ENCODE data around the gene SGTB. TPM values are rescaled to one million over a fixed set of nuclear protein-coding genes. Genes with fewer than 3 reads are reported as not detected.
A peak's percentile ranks its signal among the peaks of the same experiment; 100 is the strongest.

SGTB gene
- total RNA-seq, 6 experiments from 2014 or later = 1.9 to 5.0 (median 3.9) TPM

GRCh38 chr5:65663804-65664521 is 57.9 kb downstream of the SGTB start:
- Histone ChIP-seq H3K27ac (no peak overlapping the region), H3K27me3 (no peaks in the 10 kb centered on the region), H3K9me3 (no peaks in the 10 kb centered on the region), H3K4me1 (no peaks in the 10 kb centered on the region), H3K36me3 (peaks cover 0 to 10% (median 0%) of the 10 kb centered on the region in 4 donors), H3K4me3 (no peak overlapping the region)
- DNase-seq (no peak), ATAC-seq (no peak)
- intact Hi-C loops (cut with DNase I) = no loop called here
- WGBS (ENCODE audit: insufficient coverage, low coverage, low lambda C conversion rate, missing lambda C conversion rate) = 100% methylated on average over 1 of the region's 1 CpG
- TF ChIP-seq POLR2A (IDR thresholded peaks at IDR 0.05) = no peak
- TF ChIP-seq CTCF (IDR thresholded peaks at IDR 0.05) = peak; percentile 22 to 35 (median 30)

- intact Hi-C loops (cut with DNase I) = no loop called here
- ATAC-seq = no peak
- TF ChIP-seq POLR2A (IDR thresholded peaks at IDR 0.05) (no peak), CTCF (IDR thresholded peaks at IDR 0.05) (no peak)
Measured at GRCh38 chr5:65654713-65655112, 67.2 kb downstream of the SGTB start.

GRCh38 chr5:65651144-65651543 is 70.8 kb downstream of the SGTB start:
- H3K4me1 ChIP-seq = no peaks in the 10 kb centered on the region
- no peaks in the 10 kb centered on the region for H3K27me3 ChIP-seq
- DNase-seq = no peak
- no peaks in the 10 kb centered on the region for H3K9me3 ChIP-seq
- no peak overlapping the region for H3K27ac ChIP-seq
- ATAC-seq = no peak
- intact Hi-C loops (cut with DNase I) = no loop called here
- H3K4me3 ChIP-seq = no peak overlapping the region
- peaks cover 0 to 7% (median 0%) of the 10 kb centered on the region in 4 donors for H3K36me3 ChIP-seq
- WGBS (ENCODE audit: insufficient coverage, low coverage, low lambda C conversion rate, missing lambda C conversion rate) = 77% methylated on average over 5 of the region's 5 CpGs
- TF ChIP-seq CTCF (IDR thresholded peaks at IDR 0.05) = no peak
- no peak for TF ChIP-seq POLR2A (IDR thresholded peaks at IDR 0.05)

More at GRCh38 chr5:65654713-65655112, 67.2 kb downstream of the SGTB start:
- no peak overlapping the region for H3K27ac ChIP-seq
- no peak for DNase-seq
- peaks cover 0 to 7% (median 0%) of the 10 kb centered on the region in 4 donors for H3K36me3 ChIP-seq
- no peaks in the 10 kb centered on the region for H3K4me1 ChIP-seq
- H3K9me3 ChIP-seq = no peaks in the 10 kb centered on the region
- H3K27me3 ChIP-seq = no peaks in the 10 kb centered on the region
- WGBS (ENCODE audit: insufficient coverage, low coverage, low lambda C conversion rate, missing lambda C conversion rate) = 81% methylated on average over 2 of the region's 2 CpGs
- no peak overlapping the region for H3K4me3 ChIP-seq

GRCh38 chr5:65647941-65648340 is 74.0 kb downstream of the SGTB start:
- Histone ChIP-seq H3K4me3 (no peak overlapping the region), H3K9me3 (no peaks in the 10 kb centered on the region), H3K27me3 (no peaks in the 10 kb centered on the region), H3K27ac (no peak overlapping the region), H3K4me1 (no peaks in the 10 kb centered on the region), H3K36me3 (peaks cover 0 to 7% (median 0%) of the 10 kb centered on the region in 4 donors)
- no peak for ATAC-seq
- intact Hi-C loops (cut with DNase I) = no loop called here
- no peak for TF ChIP-seq CTCF (IDR thresholded peaks at IDR 0.05)
- no peak for TF ChIP-seq POLR2A (IDR thresholded peaks at IDR 0.05)
- DNase-seq = no peak

Measured in right lobe of liver (tissue), 6 donors.